ENCODE measurements around the gene TAF4. TPM values are rescaled to one million over a fixed set of nuclear protein-coding genes. Genes with fewer than 3 reads are reported as not detected.

Gene TAF4
- total RNA-seq, 1 donor from 2014 or later: 10.7 TPM

DNA sequence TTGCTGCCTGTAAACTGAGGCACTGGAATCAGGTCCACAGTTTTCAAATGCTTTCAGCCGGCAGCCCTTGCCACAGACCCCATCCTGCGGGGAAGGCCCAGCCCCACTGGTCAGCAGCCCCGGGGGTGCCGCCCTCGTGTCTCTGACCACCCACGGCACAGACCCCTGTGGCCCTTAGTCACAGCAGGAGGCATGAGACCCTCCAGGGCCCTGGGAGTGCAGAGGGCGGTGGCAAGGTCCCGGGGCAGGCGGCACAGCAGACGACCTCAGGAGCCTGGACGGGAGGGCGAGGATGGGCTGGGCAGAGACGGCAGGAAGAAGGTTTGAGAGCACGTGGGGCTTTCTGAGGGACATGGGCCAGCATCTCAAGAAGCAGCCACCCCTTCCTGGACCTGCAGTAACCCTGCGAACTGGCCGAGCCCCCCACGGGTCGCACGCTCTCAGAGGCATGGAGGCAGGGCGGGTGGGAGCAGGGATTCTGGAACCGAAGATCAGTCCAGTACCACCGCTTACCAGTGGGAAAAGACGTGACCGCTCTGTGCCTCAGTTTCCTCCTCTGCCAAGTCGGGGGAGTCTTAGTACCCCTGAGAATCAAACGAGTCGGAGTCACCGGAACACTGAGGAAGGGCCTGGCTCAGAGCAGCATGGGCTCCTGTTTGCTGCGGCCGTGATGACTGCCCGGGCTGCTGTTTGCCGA, 140.7 kb downstream of the TAF4 start:
- DNase-seq (ENCODE audit: missing footprints) (peak; percentile 31), ATAC-seq (no peak)
- intact Hi-C loops (cut with DNase I): no loop called here

Small RNA genes lying within 50 kb of the gene (microRNA-seq; reads per million reads assigned to microRNA genes)
- not detected for gene MIR1257
- not detected for gene MIR3195

Other genes with a start within 250 kb of the TAF4 start
- gene LSM14B, start 56.6 kb upstream of the TAF4 start, total RNA-seq: 55.2 TPM
- 230 TPM for gene PSMA7, start 77.5 kb upstream of the TAF4 start, total RNA-seq
- 7.8 TPM for gene SS18L1, start 77.9 kb upstream of the TAF4 start, total RNA-seq
- 21.6 TPM for gene MTG2, start 117.1 kb upstream of the TAF4 start, total RNA-seq
- not detected for gene HRH3, start 154.4 kb upstream of the TAF4 start, total RNA-seq
- gene OSBPL2, start 172.6 kb upstream of the TAF4 start, total RNA-seq: 59.5 TPM
- 73.9 TPM for gene ADRM1, start 237.1 kb upstream of the TAF4 start, total RNA-seq

Data from Right ventricle myocardium inferior (tissue), 1 donor.